Osteocyte (in vitro differentiated cells): ENCODE measurements around the gene TACC2. TPM values are rescaled to one million over a fixed set of nuclear protein-coding genes. Genes with fewer than 3 reads are reported as not detected.

Experiments used
- DNase-seq: peaks from one replicate; pipeline ENCODE4 v3.0.0; 2021; ENCODE audit warnings: mixed read lengths; ENCODE audit not compliant: unreplicated experiment; ENCODE audit errors: extremely low spot score
- H3K27ac Mint-ChIP-seq: one replicate; pipeline ENCODE4 v1.8.0; 2021; ENCODE audit warnings: mild to moderate bottlenecking, mixed read lengths; ENCODE audit not compliant: unreplicated experiment
- H3K27me3 Mint-ChIP-seq: one replicate; pipeline ENCODE4 v1.8.0; 2021; ENCODE audit warnings: mixed read lengths; ENCODE audit not compliant: unreplicated experiment
- H3K36me3 Mint-ChIP-seq: one replicate; pipeline ENCODE4 v1.8.0; 2021; ENCODE audit warnings: mixed read lengths; ENCODE audit not compliant: unreplicated experiment
- H3K4me1 Mint-ChIP-seq: one replicate; pipeline ENCODE4 v1.8.0; 2021; ENCODE audit warnings: mixed read lengths; ENCODE audit not compliant: unreplicated experiment
- H3K4me3 Mint-ChIP-seq: one replicate; pipeline ENCODE4 v1.8.0; 2021; ENCODE audit warnings: mild to moderate bottlenecking, moderate library complexity, mixed read lengths; ENCODE audit not compliant: unreplicated experiment
- H3K9me3 Mint-ChIP-seq: one replicate; pipeline ENCODE4 v1.8.0; 2021; ENCODE audit warnings: mixed read lengths; ENCODE audit not compliant: unreplicated experiment
- total RNA-seq: library from RNA; stranded (reverse); gene quantifications from 2 replicates; pipeline ENCODE4 v1.2.1, GENCODE V29; 2021
- TF ChIP-seq, protein P1 (sequence below): fragments of 200-600 bp; sonication (generic); IDR thresholded peaks from 2 replicates; pipeline ENCODE4 v1.5.0; 2021; ENCODE audit warnings: antibody characterized with exemption, mild to moderate bottlenecking, moderate library complexity

The TACC2 gene
- total RNA-seq, 1 donor from 2014 or later = 64.2 TPM

DNA sequence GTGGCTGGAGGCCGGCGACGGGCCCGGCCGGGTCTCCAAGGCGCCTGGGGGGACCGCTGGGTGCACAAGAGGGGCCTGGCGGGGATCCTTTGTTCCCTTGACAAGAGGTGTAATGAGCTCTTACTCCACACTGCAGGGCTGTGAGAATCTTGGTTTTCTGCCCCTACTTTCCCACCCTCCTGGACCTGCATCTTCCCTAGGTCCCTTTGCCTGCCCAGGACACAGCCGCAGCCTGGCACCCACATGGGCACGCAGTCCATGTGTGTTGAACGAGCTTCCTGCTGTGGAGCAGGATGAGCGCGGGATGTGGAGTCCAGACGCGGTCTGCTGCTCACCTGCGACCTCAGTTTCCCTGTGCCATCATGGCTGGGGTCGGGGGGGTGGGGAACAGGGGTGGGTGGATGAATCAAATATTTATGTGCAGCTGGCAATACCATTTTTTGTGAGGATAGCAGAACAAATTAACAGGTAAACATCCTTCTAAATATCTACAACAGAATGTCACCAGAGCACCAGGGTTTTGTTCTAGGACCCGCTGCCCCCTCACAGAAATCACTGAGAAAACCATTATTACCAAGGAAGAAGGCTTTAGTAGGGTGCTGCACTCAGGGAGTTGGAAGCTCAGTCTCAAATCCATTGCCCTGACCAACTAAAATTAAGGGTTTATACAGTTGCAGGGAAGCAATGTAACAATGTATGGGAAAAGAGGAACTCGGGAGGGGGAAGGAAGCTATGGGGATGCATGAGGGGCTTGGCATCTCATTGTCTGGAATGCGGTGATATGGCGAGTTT lies 13.5 kb upstream of the TACC2 start:
- Mint-ChIP-seq H3K36me3 (peaks cover 5% of the 10 kb centered on the region), H3K27me3 (no peaks in the 10 kb centered on the region), H3K9me3 (no peaks in the 10 kb centered on the region), H3K4me3 (peak overlapping the region; percentile 65), H3K27ac (no peak overlapping the region), H3K4me1 (peaks cover 15% of the 10 kb centered on the region)
- TF ChIP-seq, protein P1, sequence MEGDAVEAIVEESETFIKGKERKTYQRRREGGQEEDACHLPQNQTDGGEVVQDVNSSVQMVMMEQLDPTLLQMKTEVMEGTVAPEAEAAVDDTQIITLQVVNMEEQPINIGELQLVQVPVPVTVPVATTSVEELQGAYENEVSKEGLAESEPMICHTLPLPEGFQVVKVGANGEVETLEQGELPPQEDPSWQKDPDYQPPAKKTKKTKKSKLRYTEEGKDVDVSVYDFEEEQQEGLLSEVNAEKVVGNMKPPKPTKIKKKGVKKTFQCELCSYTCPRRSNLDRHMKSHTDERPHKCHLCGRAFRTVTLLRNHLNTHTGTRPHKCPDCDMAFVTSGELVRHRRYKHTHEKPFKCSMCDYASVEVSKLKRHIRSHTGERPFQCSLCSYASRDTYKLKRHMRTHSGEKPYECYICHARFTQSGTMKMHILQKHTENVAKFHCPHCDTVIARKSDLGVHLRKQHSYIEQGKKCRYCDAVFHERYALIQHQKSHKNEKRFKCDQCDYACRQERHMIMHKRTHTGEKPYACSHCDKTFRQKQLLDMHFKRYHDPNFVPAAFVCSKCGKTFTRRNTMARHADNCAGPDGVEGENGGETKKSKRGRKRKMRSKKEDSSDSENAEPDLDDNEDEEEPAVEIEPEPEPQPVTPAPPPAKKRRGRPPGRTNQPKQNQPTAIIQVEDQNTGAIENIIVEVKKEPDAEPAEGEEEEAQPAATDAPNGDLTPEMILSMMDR = no peak
- DNase-seq = no peak

DNA sequence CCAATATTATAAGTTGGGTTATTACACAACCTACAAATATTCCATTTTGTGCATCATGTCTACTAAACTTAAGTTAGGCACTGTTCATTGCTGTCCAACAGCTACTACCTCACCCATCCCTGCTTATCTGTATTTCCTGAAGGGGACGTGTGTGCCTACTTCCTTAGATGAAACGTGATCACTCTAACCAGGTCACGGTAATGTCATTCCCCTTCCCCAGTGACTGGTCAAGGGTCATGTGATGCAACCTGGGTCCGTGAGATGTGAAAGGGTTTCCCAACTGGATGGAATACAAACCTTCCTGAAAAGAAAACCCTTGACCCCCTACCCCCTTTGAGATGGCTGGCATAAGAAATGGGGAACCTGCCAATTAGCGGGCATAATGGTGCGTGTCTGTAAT lies 12.4 kb upstream of the TACC2 start:
- peaks cover 2% of the 10 kb centered on the region for H3K36me3 Mint-ChIP-seq
- H3K4me3 Mint-ChIP-seq = no peak overlapping the region
- peaks cover 15% of the 10 kb centered on the region for H3K4me1 Mint-ChIP-seq
- no peaks in the 10 kb centered on the region for H3K27me3 Mint-ChIP-seq
- TF ChIP-seq, protein P1 = no peak
- H3K27ac Mint-ChIP-seq = no peak overlapping the region
- H3K9me3 Mint-ChIP-seq = no peaks in the 10 kb centered on the region
- no peak for DNase-seq

DNA sequence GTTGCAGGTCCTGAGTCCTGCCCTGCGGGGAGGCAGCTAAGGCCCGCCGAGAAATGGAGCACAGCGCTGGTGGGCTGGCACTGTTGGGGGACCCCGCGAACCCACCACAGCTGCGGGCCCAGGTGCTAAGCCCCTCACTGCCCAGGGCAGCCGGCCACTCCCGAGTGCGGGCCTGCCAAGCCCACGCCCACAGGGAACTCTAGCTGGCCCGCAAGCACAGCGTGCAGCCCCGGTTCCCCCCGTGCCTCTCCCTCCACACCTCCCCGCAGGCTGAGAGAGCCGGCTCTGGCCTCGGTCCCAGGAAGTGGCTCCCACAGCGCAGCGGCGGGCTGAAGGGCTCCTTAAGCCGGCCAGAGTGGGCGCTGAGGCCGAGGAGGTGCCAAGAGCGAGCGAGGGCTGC lies 10.5 kb upstream of the TACC2 start:
- Mint-ChIP-seq H3K36me3 (no peaks in the 10 kb centered on the region), H3K4me3 (no peak overlapping the region), H3K27me3 (peaks cover 4% of the 10 kb centered on the region), H3K9me3 (no peaks in the 10 kb centered on the region), H3K27ac (no peak overlapping the region), H3K4me1 (peaks cover 5% of the 10 kb centered on the region)
- TF ChIP-seq, protein P1 = no peak
- DNase-seq = no peak

DNA sequence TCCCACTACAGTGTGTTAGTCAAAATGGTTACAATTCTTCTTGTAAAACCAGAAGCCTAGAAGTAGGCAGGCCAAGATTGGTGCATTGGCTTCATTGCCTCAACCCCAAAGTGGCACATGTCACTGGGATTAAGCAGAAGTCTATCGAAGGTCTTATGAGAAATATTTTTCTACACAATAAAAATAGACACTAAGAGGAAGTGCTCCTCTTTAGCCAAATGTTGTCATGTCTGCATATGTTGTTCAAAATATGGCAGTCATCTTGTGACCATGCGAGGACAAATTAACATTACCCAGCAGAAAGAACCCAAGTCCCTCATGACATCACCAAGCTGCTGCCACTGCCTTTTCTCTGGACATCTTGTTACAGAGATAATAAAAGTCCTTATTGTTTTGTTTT lies 7.6 kb upstream of the TACC2 start:
- Mint-ChIP-seq H3K36me3 (peaks cover 3% of the 10 kb centered on the region), H3K9me3 (peaks cover 11% of the 10 kb centered on the region), H3K4me3 (no peak overlapping the region), H3K27ac (no peak overlapping the region), H3K27me3 (peaks cover 4% of the 10 kb centered on the region), H3K4me1 (no peaks in the 10 kb centered on the region)
- DNase-seq = no peak
- TF ChIP-seq, protein P1 = no peak

DNA sequence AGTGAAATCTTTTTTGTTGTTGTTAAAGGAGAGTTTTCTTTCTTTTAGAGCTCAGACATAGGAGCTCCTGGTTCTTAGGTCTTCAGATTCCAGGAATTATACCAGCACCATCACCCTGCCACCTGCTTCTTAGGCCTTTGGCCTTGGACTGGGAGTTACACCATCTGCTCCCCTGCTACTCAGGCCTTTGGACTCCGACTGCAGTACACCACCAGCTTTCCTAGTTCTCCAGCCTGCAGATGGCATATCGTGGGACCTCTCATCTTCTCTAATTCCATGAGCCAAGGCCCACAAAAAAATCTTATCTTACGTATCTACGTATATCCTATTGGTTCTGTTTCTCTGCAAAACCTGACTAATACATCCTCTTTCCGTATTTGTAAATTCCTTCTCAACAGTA lies 5.1 kb upstream of the TACC2 start:
- no peak for DNase-seq
- peaks cover 4% of the 10 kb centered on the region for H3K4me1 Mint-ChIP-seq
- no peak overlapping the region for H3K4me3 Mint-ChIP-seq
- H3K27ac Mint-ChIP-seq = no peak overlapping the region
- H3K9me3 Mint-ChIP-seq = peaks cover 11% of the 10 kb centered on the region
- TF ChIP-seq, protein P1 = no peak
- peaks cover 4% of the 10 kb centered on the region for H3K27me3 Mint-ChIP-seq
- H3K36me3 Mint-ChIP-seq = peaks cover 5% of the 10 kb centered on the region
